GM18951 (cell line): ENCODE data around the gene FAM32A.

ENCODE experiments used
- POLR2A ChIP-seq: IDR thresholded peaks from 4 replicates; pipeline ENCODE4 v1.6.1; 2011; ENCODE audit warnings: mild to moderate bottlenecking; ENCODE audit not compliant: insufficient read length, insufficient read depth; ENCODE audit errors: extremely low read depth
- in situ Hi-C: fragments of 300-500 bp; cut with MboI; formaldehyde crosslinking; loops from one replicate; pipeline ENCODE4 v1.12.0; 2022; ENCODE audit warnings: low sequenced_read_pairs, mixed read lengths, inconsistent platforms; ENCODE audit not compliant: unreplicated experiment

FAM32A gene

DNA sequence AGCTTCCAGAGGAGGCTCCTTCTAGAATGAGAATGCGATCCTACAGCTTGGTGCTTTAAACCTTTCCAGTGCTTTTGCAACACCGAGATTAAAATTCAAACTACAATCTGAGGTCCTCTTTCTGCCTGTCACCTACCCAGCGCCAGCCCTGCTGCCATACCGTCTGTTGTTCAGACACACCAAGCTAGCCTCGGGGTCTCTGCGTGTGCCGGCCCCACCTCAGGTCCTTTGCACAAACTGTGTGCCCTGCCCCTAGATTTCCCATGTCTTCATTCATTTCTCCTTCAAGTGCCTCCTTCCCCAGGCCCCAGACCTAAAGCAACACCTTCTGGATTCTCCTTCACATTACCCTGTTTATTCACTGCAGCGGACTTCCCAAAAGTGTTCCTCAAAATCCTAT lies 30.7 kb upstream of the FAM32A start:
- in situ Hi-C loops, result no loop called here
- TF ChIP-seq POLR2A, result no peak

DNA sequence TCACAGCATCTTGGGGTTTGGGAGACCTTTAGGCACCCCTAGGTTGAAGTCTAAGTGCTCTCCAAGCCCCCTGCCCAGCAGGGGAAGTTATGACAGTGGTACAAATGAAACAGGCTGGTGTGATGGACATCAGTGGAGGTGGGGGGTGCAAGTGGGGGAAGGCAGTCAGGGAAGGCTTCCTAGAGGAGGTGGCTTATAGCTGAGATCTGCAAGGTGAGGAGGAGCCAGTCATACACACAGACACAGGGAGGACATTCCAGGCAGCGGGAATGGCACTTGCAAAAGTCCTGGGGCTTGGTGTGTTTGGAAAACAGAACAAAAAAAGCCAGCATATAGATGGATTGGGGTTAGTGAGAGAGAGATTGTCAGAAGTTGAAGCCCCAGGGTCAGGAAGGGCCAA lies 30.1 kb upstream of the FAM32A start:
- in situ Hi-C loops, result no loop called here
- TF ChIP-seq POLR2A, result no peak

DNA sequence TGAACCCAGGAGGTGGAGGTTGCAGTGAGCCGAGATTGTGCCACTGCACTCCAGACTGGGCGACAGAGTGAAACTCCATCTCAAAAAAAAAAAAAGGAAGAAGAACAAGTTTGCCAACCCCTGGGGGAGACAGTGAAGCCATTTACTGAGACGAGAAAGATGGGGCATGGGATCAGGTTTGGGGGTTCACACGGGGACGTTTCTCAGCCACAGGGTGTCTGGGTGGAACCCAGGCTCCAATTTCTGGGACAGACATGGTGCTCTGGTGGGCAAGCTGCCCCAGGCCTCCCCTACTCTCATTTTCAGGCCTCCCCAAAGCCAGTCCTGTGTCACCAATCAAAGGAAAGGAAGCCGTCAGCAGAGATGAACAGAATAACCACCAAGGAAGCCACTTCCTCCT lies 28.3 kb upstream of the FAM32A start:
- in situ Hi-C loops, result no loop called here

DNA sequence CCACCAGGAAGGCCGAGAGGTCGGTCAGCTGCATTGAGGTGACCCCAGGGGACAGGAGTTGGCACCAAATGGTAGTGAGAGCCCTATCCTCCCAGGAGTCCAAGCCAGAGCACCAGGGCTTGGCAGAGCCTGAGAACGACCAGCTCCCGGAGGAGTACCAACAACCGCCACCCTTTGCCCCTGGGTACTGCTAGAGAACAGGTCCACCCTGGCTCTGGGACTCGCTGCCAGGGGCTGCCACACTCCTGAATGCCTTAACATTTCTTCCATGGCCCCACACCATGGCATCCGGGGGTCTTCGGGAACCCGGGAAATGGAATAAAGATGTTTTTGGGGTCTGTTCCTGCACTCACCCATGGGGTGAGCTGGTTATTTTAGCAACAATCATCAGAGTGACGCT lies 27.6 kb upstream of the FAM32A start:
- in situ Hi-C loops, result no loop called here
- no peak for TF ChIP-seq POLR2A

More for the DNA sequence above, 28.3 kb upstream of the FAM32A start:
- no peak for TF ChIP-seq POLR2A

DNA sequence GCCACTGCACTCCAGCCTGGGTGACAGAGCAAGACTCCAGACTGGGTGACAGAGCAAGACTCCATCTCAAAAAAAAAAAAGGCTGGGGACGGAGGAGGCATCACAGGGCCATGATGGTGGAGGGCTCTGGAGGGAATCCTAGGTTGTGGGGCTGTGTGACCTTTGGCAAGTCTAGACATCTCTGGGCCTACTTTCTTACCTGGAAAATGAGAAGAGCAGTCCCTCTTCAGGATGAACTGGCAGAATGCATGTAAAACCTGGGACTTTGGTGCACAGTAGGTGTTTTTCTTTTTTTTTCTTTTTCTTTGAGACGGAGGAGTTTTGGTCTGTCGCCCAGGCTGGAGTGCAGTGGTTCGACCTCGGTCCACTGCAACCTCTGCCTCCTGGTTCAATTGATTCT lies 25.6 kb upstream of the FAM32A start:
- no peak for TF ChIP-seq POLR2A
- in situ Hi-C loops, result no loop called here

DNA sequence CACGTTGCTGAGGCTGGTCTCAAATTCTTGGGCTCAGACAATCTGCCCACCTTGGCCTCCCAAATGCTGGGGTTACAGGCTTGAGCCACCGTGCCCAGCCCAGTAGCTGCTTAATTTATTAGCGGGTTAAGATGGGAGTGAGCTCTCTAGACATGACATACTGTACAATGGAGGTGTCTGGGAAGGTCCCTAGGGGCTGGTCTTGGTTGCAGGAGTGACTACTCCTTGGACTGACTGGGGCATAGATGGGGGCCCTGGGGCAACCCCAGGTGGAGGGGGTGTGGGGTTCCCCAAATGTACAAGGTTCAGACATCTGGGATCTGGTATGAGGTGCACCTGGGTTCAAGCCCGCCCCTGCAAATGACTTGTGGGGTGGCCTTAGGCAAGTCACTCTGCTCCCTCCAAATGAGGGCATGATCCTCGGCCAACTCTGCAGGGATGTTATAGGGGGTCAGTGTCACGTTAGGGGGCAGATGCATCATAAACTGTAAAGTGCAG lies 24.7 kb upstream of the FAM32A start:
- in situ Hi-C loops, result no loop called here
- no peak for TF ChIP-seq POLR2A

DNA sequence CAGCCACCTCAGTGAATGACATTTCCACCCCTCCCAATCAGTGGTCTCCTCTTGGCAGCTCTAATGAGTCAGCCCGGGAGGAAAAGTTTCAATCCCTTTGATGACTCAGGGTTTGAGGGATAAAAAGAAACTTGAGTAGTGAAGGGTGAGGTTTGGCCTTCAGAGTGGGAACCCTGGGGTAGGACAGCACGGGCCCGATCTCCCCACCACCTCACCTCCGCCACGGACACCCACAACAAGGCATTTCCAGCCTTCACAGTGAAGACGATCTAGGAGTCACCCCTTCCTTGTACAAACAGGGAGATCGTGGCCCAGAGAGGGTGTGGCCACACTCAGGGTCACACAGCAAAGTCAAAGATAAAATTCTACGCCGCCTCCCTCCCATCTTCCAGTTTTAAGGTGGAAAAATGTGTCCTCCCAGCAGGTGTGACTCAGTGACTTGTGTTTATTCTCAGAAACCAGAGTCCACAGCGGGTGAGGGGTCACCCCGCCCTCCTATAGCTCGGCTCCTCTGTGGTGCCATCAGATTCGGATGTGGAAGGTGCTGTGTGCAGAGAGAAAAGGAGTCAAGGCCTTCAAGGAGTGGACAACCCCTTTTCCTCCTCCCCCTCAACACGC lies 24.2 kb upstream of the FAM32A start:
- peak; percentile 7 for TF ChIP-seq POLR2A
- in situ Hi-C loops, result no loop called here

DNA sequence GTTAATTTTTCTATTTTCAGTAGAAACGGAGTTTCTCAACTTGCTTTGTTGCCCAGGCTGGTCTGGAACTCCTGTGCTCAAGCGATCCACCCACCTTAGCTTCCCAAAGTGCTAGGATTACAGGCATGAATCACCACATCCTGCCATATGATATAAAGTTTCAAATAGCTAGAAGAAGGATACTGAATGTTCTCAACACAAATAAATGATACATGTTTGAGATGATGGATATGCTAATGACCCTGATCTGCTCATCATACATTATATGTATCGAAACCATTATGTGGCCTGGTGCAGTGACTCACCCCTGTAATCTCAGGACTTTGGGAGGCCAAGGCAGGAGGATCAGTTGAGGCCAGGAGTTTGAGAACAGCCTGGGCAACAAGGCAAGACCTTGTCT lies 23.4 kb upstream of the FAM32A start:
- no peak for TF ChIP-seq POLR2A
- in situ Hi-C loops, result no loop called here

DNA sequence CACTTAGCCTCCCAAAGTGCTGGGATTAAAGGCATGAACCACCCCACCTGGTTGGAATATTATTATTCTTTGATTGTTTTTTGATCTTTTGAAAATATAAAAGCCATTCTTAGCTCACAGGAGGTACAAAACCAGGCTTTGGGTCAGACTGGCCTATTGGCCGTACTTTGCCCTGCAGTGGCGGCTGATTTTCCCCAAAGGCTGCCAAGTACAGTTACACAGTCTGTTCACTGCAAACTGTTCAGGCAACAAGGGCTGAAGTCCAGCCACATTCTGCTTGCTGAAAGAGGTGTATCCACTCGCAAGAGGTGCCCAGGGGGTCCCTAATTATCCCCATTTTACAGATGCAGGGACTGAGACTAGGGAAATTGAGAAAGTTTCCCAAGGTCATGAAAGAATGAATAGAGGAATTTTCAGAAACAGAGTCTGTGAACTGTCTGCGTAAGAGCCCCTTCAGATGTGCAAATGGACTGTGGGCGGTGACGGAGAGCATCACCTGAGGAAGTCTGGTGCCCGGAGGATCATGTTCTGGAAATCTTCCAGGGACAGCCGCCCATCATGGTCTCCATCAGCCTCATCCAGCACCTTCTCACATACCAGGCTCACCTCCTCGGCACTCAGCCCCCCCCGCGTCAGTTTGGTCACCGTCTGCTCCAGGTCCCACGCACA lies 20.9 kb upstream of the FAM32A start:
- no peak for TF ChIP-seq POLR2A
- in situ Hi-C loops, result no loop called here

DNA sequence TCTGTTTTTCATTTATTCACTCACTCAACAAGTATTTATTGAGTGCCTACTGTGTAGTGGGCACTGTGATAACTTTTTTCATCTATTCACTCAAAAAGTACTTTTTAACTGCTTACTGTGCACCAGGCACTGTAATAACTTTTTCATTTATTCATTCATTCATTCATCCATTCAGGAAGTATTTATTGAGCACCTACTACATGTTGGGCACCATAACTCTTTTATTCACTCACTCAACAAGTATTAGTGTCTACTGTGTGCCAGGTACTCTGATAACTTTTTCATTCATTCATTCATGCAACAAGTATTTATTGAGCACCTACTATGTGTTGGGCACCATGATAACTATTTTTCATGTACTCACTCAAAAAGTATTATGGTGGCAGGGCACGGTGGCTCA lies 18.8 kb upstream of the FAM32A start:
- TF ChIP-seq POLR2A, result no peak
- in situ Hi-C loops, result no loop called here

DNA sequence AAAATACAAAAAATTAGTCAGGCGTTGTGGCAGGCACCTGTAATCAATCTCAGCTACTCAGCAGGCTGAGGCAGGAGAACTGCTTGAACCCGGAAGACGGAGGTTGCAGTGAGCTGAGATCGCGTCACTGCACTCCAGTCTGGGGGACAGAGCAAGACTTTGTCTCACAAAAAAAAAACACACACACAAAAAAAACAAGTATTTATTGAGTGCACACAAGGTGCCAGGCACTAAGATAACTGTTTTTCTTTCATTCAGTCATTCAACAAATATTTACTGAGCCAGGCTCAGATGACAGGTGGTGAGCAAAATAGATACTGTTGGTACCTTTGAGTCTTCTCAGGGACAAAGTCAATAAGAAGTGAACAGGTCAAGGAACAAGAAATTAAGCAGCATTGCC lies 18.2 kb upstream of the FAM32A start:
- in situ Hi-C loops, result no loop called here
- no peak for TF ChIP-seq POLR2A

DNA sequence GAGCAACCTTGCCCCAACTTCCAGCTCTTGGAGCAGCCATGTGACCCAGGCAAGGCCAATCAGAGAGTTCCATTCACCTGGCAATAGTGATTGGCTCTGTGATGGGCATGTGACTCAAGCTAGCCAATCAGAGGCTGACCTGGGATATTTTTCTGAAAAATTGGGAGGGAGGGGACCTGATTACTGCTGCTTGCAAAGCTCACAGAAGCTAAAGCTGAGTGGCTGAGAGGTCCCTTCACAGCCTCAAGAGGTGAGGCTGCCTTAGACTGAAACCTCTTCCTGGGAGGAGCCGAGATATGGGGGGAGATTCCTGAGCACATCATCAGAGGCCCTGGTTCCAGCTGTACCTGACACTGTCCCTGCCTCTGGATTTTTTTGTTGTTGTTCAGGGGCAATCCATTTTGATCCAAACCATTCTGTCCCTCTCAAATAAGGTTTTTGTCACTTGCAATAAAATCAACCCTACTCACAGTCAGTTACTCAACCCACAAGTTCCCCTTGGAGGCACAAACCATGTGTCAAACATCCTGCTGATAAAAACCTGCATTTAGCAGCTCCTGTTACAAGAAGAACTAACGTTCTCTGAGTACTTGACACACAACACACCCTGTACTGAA lies 16.6 kb upstream of the FAM32A start:
- no peak for TF ChIP-seq POLR2A
- in situ Hi-C loops, result no loop called here

DNA sequence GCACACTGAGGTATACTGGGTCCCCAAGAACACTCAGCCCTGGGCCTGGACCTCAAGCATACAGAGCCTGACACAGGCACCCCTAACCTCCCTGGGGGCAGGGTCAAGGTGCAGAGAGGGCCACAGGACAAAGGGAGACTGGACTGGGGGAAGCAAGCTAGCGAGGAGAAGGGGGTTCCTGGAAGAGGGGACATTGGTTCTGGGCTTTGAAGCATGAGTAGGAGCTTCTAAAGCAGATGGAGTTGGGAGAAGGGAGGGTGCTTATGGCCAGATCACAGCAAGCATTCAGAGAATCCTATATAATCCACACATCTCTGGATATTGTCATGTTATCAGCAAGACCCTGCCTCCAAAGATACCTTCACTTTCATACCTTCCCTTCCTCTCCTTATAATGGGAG lies 15.1 kb upstream of the FAM32A start:
- TF ChIP-seq POLR2A, result no peak
- in situ Hi-C loops, result no loop called here

DNA sequence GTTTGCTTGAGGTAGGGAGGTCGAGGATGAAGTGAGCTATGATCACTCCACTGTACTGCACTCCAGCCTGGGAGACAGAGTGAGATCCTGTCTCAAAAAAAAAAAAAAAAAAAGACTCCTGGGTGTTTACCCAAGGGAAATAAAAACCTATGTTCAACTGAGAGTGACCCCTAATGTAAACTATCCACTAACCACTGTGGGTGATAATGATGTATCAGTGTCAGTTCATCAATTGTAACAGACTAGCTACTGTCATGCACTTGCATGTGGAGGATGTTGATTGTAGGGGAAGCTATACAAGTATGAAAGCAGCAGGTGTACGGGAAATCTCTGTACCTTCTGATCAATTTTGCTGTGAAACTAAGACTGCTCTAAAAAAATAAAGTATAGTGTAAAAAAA lies 9.3 kb upstream of the FAM32A start:
- TF ChIP-seq POLR2A, result no peak
- in situ Hi-C loops, result loop anchor here (25.0 kb wide), 1 partner anchor 564 kb away; the partner anchor contains the start of gene CYP4F8

DNA sequence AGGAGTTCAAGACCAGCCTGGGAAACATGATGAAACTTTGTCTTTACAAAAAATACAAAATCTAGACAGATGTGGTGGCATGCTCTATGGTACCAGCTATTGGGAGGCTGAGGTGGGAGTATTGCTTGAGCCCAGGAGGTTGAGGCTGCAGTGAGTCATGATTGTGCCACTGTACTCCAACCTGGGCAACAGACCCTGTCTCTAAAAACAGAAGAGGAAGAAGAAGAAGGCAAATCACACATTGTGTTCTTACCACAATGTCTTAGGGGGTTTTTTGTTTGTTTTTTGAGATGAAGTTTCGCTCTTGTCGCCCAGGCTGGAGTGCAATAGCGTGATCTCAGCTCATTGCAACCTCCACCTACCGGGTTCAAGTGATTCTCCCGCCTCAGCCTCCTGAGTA lies 6.3 kb upstream of the FAM32A start:
- in situ Hi-C loops, result loop anchor here (25.0 kb wide), 1 partner anchor 567 kb away; the partner anchor contains the start of gene CYP4F8
